PC-9 (cell line): ENCODE measurements around the gene SARNP. TPM values are rescaled to one million over a fixed set of nuclear protein-coding genes. Genes with fewer than 3 reads are reported as not detected.

Experiments used
- BruUV-seq: library from RNA; stranded (reverse); fragments of 400-500 nt; replicated peaks from 2 replicates; lab custom pipeline; 2021; lab: Mats Ljungman, UMichigan
- CTCF ChIA-PET: fragments of 300-600 bp; sonication (Branson Sonifier 250); formaldehyde crosslinking; loops from one replicate; lab custom pipeline; 2022; ENCODE audit warnings: antibody characterized with exemption; lab: Charles Lee
- POLR2A ChIA-PET: fragments of 300-600 bp; sonication (Branson Sonifier 250); formaldehyde crosslinking; loops from one replicate; lab custom pipeline; 2022; ENCODE audit warnings: antibody characterized with exemption; ENCODE audit not compliant: unreplicated experiment; lab: Charles Lee
- DNase-seq, 2 experiments: peaks; one replicate each; pipeline versions ENCODE4 v3.0.0 to v3.0.0-alpha.2; 2015 to 2022; ENCODE audit warnings: mixed read lengths in 1 of 2
- H2AFZ ChIP-seq: fragments of 200-600 bp; sonication (generic); 2 replicates; pipeline ENCODE4 v1.8.1; 2017; ENCODE audit warnings: antibody characterized with exemption
- H3F3A ChIP-seq: fragments of 200-600 bp; sonication (generic); 2 replicates; pipeline ENCODE4 v1.8.1; 2017; ENCODE audit warnings: antibody characterized with exemption, mild to moderate bottlenecking, low read depth; ENCODE audit not compliant: insufficient read depth
- H3K27ac ChIP-seq: fragments of 200-600 bp; sonication (generic); 2 replicates; pipeline ENCODE4 v1.6.1; 2016; ENCODE audit warnings: mixed run types
- H3K27me3 ChIP-seq: fragments of 200-600 bp; sonication (generic); 2 replicates; pipeline ENCODE4 v1.6.1; 2016; ENCODE audit warnings: low read depth, mixed run types; ENCODE audit not compliant: insufficient read depth
- H3K36me3 ChIP-seq: fragments of 200-600 bp; sonication (generic); 2 replicates; pipeline ENCODE4 v1.6.1; 2016; ENCODE audit warnings: low read depth, mixed run types
- H3K4me1 ChIP-seq: fragments of 200-600 bp; sonication (generic); replicated peaks from 2 replicates; pipeline ENCODE4 v1.6.1; 2016; ENCODE audit warnings: mixed run types; ENCODE audit not compliant: insufficient read depth
- H3K4me2 ChIP-seq: fragments of 200-600 bp; sonication (generic); 2 replicates; pipeline ENCODE4 v1.6.1; 2017; ENCODE audit warnings: mixed run types
- H3K4me3 ChIP-seq: fragments of 200-600 bp; sonication (generic); 2 replicates; pipeline ENCODE4 v1.6.1; 2016; ENCODE audit warnings: mixed run types
- H3K79me2 ChIP-seq: fragments of 200-600 bp; sonication (generic); 2 replicates; pipeline ENCODE4 v1.6.1; 2017; ENCODE audit warnings: low read depth, mixed run types
- H3K9me2 ChIP-seq: fragments of 200-600 bp; sonication (generic); 2 replicates; pipeline ENCODE4 v1.8.1; 2017; ENCODE audit warnings: mild to moderate bottlenecking; ENCODE audit not compliant: insufficient read depth
- H3K9me3 ChIP-seq: fragments of 200-600 bp; sonication (generic); 2 replicates; pipeline ENCODE4 v1.8.1; 2016; ENCODE audit warnings: low read depth; ENCODE audit not compliant: insufficient read depth
- H4K20me1 ChIP-seq: fragments of 200-600 bp; sonication (generic); 2 replicates; pipeline ENCODE4 v1.8.1; 2017; ENCODE audit not compliant: insufficient read depth
- CTCF ChIP-seq: fragments of 200-600 bp; sonication (generic); conservative IDR thresholded peaks from 2 replicates; pipeline ENCODE4 v1.6.1; 2017; ENCODE audit warnings: mixed run types, antibody characterized with exemption, mild to moderate bottlenecking, moderate library complexity
- EZH2 ChIP-seq: fragments of 200-600 bp; sonication (generic); IDR thresholded peaks from 2 replicates; pipeline ENCODE4 v1.8.0; 2017; ENCODE audit warnings: antibody characterized with exemption, low read depth
- intact Hi-C: fragments of 100-400 bp; cut with micrococcal nuclease; formaldehyde crosslinking; loops from one replicate; pipeline ENCODE4 v1.10.0; 2022; ENCODE audit not compliant: unreplicated experiment
- total RNA-seq: library from RNA; stranded (reverse); gene quantifications from 2 replicates; pipeline ENCODE4 v1.2.3, GENCODE V29; 2021

SARNP gene
- total RNA-seq, 1 experiment from 2014 or later: 74.8 TPM

GRCh38 chr12:55736780-55737580 is 80.5 kb downstream of the SARNP start:
- ChIA-PET CTCF (interaction anchor here (0.6 to 2.2 kb wide), 8 partner anchors 16 to 978 kb away, joined by 3 to 13 read pairs (median 4); partner anchors contain the start of genes ORMDL2, RAB5B, RDH5 and SARNP), POLR2A (no interaction called here)

GRCh38 chr12:55736076-55736475 is 81.4 kb downstream of the SARNP start:
- no peak for DNase-seq
- Histone ChIP-seq H3K27ac (no peak overlapping the region), H3K9me2 (no peaks in the 10 kb centered on the region), H3K4me1 (peaks cover 9% of the 10 kb centered on the region), H2AFZ (no peak overlapping the region), H3K4me2 (no peak overlapping the region), H3F3A (peaks cover 7% of the 10 kb centered on the region; the same call in 1 of the 2 replicates), H3K4me3 (no peak overlapping the region), H3K9me3 (no peaks in the 10 kb centered on the region), H4K20me1 (no peaks in the 10 kb centered on the region), H3K79me2 (no peaks in the 10 kb centered on the region), H3K27me3 (no peaks in the 10 kb centered on the region), H3K36me3 (no peaks in the 10 kb centered on the region)
- no peak for TF ChIP-seq CTCF
- TF ChIP-seq EZH2: no peak
- POLR2A ChIA-PET: no interaction called here
- BruUV-seq: no TSS peak
- intact Hi-C loops: loop anchor here (5.0 kb wide), 1 partner anchor 901 kb away; no protein-coding TSS in a partner anchor
- CTCF ChIA-PET: interaction anchor here (0.5 to 0.7 kb wide), 3 partner anchors 89 to 1120 kb away, joined by 3 to 7 read pairs (median 3); no protein-coding TSS in a partner anchor

More at GRCh38 chr12:55736780-55737580, 80.5 kb downstream of the SARNP start:
- TF ChIP-seq EZH2: no peak
- TF ChIP-seq CTCF: peak; percentile 79
- Histone ChIP-seq H4K20me1 (no peaks in the 10 kb centered on the region), H3K36me3 (no peaks in the 10 kb centered on the region), H3F3A (peaks cover 10% of the 10 kb centered on the region; the same call in 1 of the 2 replicates), H3K27ac (no peak overlapping the region), H3K4me1 (peaks cover 9% of the 10 kb centered on the region), H2AFZ (no peak overlapping the region), H3K4me3 (no peak overlapping the region), H3K9me2 (no peaks in the 10 kb centered on the region), H3K9me3 (no peaks in the 10 kb centered on the region), H3K79me2 (no peaks in the 10 kb centered on the region), H3K4me2 (no peak overlapping the region), H3K27me3 (no peaks in the 10 kb centered on the region)
- intact Hi-C loops: loop anchor here (1.0 to 5.0 kb wide), 3 partner anchors 56 to 900 kb away; a partner anchor contains a TSS
- peak; percentile 70 to 74 for DNase-seq
- no TSS peak for BruUV-seq

- Histone ChIP-seq H3K9me3 (no peaks in the 10 kb centered on the region), H3F3A (peaks cover 7% of the 10 kb centered on the region; the same call in 1 of the 2 replicates), H3K27ac (no peak overlapping the region), H3K36me3 (no peaks in the 10 kb centered on the region), H3K4me1 (peaks cover 17% of the 10 kb centered on the region), H3K4me3 (no peak overlapping the region), H4K20me1 (no peaks in the 10 kb centered on the region), H3K27me3 (no peaks in the 10 kb centered on the region), H3K4me2 (no peak overlapping the region), H3K79me2 (no peaks in the 10 kb centered on the region), H3K9me2 (no peaks in the 10 kb centered on the region), H2AFZ (no peak overlapping the region)
- POLR2A ChIA-PET: no interaction called here
- intact Hi-C loops: no loop called here
- no TSS peak for BruUV-seq
- DNase-seq: no peak
- TF ChIP-seq EZH2 (no peak), CTCF (no peak)
- CTCF ChIA-PET: interaction anchor here (0.6 kb wide), 1 partner anchor 139 kb away, joined by 8 read pairs; no protein-coding TSS in a partner anchor
Observed at GRCh38 chr12:55734595-55734994, 82.9 kb downstream of the SARNP start.
